ENCODE results near the gene SKP1. TPM values are rescaled to one million over a fixed set of nuclear protein-coding genes. Genes with fewer than 3 reads are reported as not detected.

SKP1 gene
- total RNA-seq, 1 experiment from 2014 or later = 245 TPM

- ChIA-PET CTCF (interaction anchor here (0.7 to 1.3 kb wide), 2 partner anchors 11 to 112 kb away, joined by 3 read pairs; no protein-coding TSS in a partner anchor), POLR2A (no interaction called here), RAD21 (ENCODE audit: low non-redundant PET in 1 of 2, low total read pairs in 2 of 2, uncharacterized antibody in 2 of 2, unreplicated experiment in 2 of 2) (no interaction called here)
- H2AFZ ChIP-seq (ENCODE audit: low read depth, low read length, poor library complexity, severe bottlenecking) = no peak overlapping the region
- H3K36me3 ChIP-seq (ENCODE audit: control insufficient read depth in 1 of 2, insufficient read depth in 2 of 2, low read length in 2 of 2) = peaks cover 24 to 54% of the 10 kb centered on the region in 2 experiments; a peak in 3 of 4 replicates
- TF ChIP-seq JUND (IDR thresholded peaks at IDR 0.05) = no peak
- H3K9me2 ChIP-seq (ENCODE audit: insufficient read depth) = no peaks in the 10 kb centered on the region
- H3K4me1 ChIP-seq (ENCODE audit: control insufficient read depth in 1 of 2, insufficient read depth in 2 of 2, low read length in 2 of 2) = no peaks in the 10 kb centered on the region
- H4K20me1 ChIP-seq (ENCODE audit: insufficient read depth) = peaks cover 6% of the 10 kb centered on the region
- H3K9me3 ChIP-seq (ENCODE audit: control insufficient read depth in 1 of 2, insufficient read depth in 1 of 2, low read depth in 1 of 2, low read length in 2 of 2) = no peaks in the 10 kb centered on the region
- no TSS peak for BruUV-seq (replicated peaks)
- no peak overlapping the region for H3K4me3 ChIP-seq (replicated peaks in 1 of 2; ENCODE audit: low read depth in 1 of 2, low read length in 2 of 2)
- H3K27ac ChIP-seq (ENCODE audit: low read depth, low read length) = no peak overlapping the region
- no peak overlapping the region for H3K9ac ChIP-seq (ENCODE audit: low read length)
- DNase-seq (ENCODE audit: low read depth, low spot score) (no peak), ATAC-seq (no peak)
- peaks cover 34% of the 10 kb centered on the region for H3K79me2 ChIP-seq (ENCODE audit: insufficient read depth, low read length)
- H3K27me3 ChIP-seq (ENCODE audit: insufficient read depth, low read length) = no peaks in the 10 kb centered on the region
- no peak overlapping the region for H3K4me2 ChIP-seq (ENCODE audit: low read length)
- intact Hi-C loops (cut with micrococcal nuclease) = no loop called here
Measured at GRCh38 chr5:134151723-134152122, 25.0 kb downstream of the SKP1 start.

DNA sequence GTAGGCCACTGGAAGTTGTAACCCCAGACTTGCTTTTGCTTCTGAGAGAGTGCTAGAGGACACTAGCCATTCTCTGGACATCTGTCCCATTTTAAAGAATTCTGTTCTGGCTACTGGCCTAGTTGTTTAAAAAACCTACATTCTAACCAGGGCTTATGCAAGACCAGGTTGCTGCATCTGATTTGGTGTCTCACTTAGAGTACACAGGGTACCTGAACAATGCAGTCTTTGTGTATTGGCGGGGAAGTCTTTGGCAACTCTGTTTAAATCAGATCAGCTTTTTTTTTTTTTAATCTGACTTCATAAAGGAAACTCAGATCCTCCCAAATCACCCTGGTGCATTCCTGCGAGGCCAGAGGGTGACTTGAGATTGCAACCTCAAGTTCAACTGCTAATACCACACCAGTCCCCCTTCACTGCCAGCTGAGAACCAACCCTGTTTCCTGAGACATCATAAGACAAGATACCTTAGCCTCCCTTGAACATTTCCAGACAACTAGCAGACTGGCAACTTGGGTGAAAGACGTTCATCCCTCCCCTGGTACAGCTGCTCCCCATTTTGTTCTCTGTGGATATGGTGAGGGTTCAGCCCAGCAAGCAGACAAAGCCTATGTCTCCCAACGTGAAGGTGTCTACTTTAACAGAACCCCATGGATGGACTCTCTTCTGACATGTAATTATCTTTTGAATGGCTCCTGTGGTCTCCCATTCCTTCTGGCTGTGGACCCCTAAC lies 27.0 kb downstream of the SKP1 start:
- Histone ChIP-seq H3K4me1 (ENCODE audit: control insufficient read depth in 1 of 2, insufficient read depth in 2 of 2, low read length in 2 of 2) (no peaks in the 10 kb centered on the region), H2AFZ (ENCODE audit: low read depth, low read length, poor library complexity, severe bottlenecking) (no peak overlapping the region), H3K27me3 (ENCODE audit: insufficient read depth, low read length) (no peaks in the 10 kb centered on the region), H3K27ac (ENCODE audit: low read depth, low read length) (no peak overlapping the region), H3K9ac (ENCODE audit: low read length) (no peak overlapping the region), H4K20me1 (ENCODE audit: insufficient read depth) (peaks cover 6% of the 10 kb centered on the region), H3K4me3 (replicated peaks in 1 of 2; ENCODE audit: low read depth in 1 of 2, low read length in 2 of 2) (no peak overlapping the region), H3K36me3 (ENCODE audit: control insufficient read depth in 1 of 2, insufficient read depth in 2 of 2, low read length in 2 of 2) (peaks cover 21 to 61% of the 10 kb centered on the region in 2 experiments), H3K79me2 (ENCODE audit: insufficient read depth, low read length) (peaks cover 45% of the 10 kb centered on the region), H3K9me3 (ENCODE audit: control insufficient read depth in 1 of 2, insufficient read depth in 1 of 2, low read depth in 1 of 2, low read length in 2 of 2) (no peaks in the 10 kb centered on the region), H3K4me2 (ENCODE audit: low read length) (no peak overlapping the region), H3K9me2 (ENCODE audit: insufficient read depth) (no peaks in the 10 kb centered on the region)
- BruUV-seq (replicated peaks) = no TSS peak
- ChIA-PET CTCF (interaction anchor here (0.6 to 1.6 kb wide), 2 partner anchors 9 to 110 kb away, joined by 3 to 6 read pairs; no protein-coding TSS in a partner anchor), RAD21 (ENCODE audit: low non-redundant PET in 1 of 2, low total read pairs in 2 of 2, uncharacterized antibody in 2 of 2, unreplicated experiment in 2 of 2) (no interaction called here), POLR2A (no interaction called here)
- intact Hi-C loops (cut with micrococcal nuclease) = no loop called here
- ATAC-seq = no peak
- no peak for DNase-seq (ENCODE audit: low read depth, low spot score)
- no peak for TF ChIP-seq POLR2A (IDR thresholded peaks at IDR 0.05; ENCODE audit: borderline replicate concordance, extremely low read depth, insufficient read depth, insufficient read length)
- no peak for TF ChIP-seq ELF1 (IDR thresholded peaks at IDR 0.05; ENCODE audit: borderline replicate concordance, low read depth)
- no peak for TF ChIP-seq CTCF (IDR thresholded peaks at IDR 0.05 in 2 of 3, conservative IDR thresholded peaks at IDR 0.05 in 1 of 3; ENCODE audit: borderline replicate concordance in 1 of 3, insufficient read depth in 1 of 3, low read depth in 2 of 3, low read length in 2 of 3)
- TF ChIP-seq, protein P1, sequence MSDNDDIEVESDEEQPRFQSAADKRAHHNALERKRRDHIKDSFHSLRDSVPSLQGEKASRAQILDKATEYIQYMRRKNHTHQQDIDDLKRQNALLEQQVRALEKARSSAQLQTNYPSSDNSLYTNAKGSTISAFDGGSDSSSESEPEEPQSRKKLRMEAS (IDR thresholded peaks at IDR 0.05) = no peak
- TF ChIP-seq SRF (IDR thresholded peaks at IDR 0.05; ENCODE audit: low read depth) = no peak
- TF ChIP-seq EZH2phosphoT487 (IDR thresholded peaks at IDR 0.05; ENCODE audit: borderline replicate concordance) = no peak
- no peak for TF ChIP-seq ZBTB33 (IDR thresholded peaks at IDR 0.05; ENCODE audit: extremely low read depth, insufficient replicate concordance, low read length)
- TF ChIP-seq CEBPB (IDR thresholded peaks at IDR 0.05; ENCODE audit: low read depth) = no peak
- TF ChIP-seq POLR2AphosphoS5 (IDR thresholded peaks at IDR 0.05; ENCODE audit: low read depth, low read length) = no peak
- no peak for TF ChIP-seq RAD21 (IDR thresholded peaks at IDR 0.05; ENCODE audit: low read depth)
- no peak for TF ChIP-seq JUND (IDR thresholded peaks at IDR 0.05)
- TF ChIP-seq ATF3 (IDR thresholded peaks at IDR 0.05) = no peak
- TF ChIP-seq SP1 (IDR thresholded peaks at IDR 0.05; ENCODE audit: low read depth) = no peak
- no peak for TF ChIP-seq CBX3 (IDR thresholded peaks at IDR 0.05; ENCODE audit: low read depth)
- TF ChIP-seq TCF7L2 (IDR thresholded peaks at IDR 0.05; ENCODE audit: borderline replicate concordance, extremely low read depth, insufficient read depth, insufficient read length) = no peak
- TF ChIP-seq FOSL1 (IDR thresholded peaks at IDR 0.05; ENCODE audit: low read depth) = no peak
- TF ChIP-seq EZH2 (IDR thresholded peaks at IDR 0.05) = no peak
